ENCODE measurements around the gene PLSCR3. TPM values are rescaled to one million over a fixed set of nuclear protein-coding genes. Genes with fewer than 3 reads are reported as not detected.

PLSCR3 gene
- polyA plus RNA-seq (ENCODE audit: insufficient read length in 4 of 4) = 10 to 100 TPM; 30.5 to 46.3 (median 38.1) TPM

GRCh38 chr17:7394452-7395191 lies at the start of gene PLSCR3:
PLSCR3 (minus strand) TSS chr17:7394525; CDS start chr17:7394110, 415 bp downstream.
- peak in 2 of 4 donors; percentile 69 to 79 for DNase-seq (ENCODE audit: low read depth in 4 of 4, low spot score in 3 of 4)

GRCh38 chr17:7443499-7444485 lies 49.5 kb upstream of the PLSCR3 start:
- DNase-seq (ENCODE audit: low read depth in 4 of 4, low spot score in 3 of 4) = no peak

GRCh38 chr17:7442142-7442541 lies 47.8 kb upstream of the PLSCR3 start:
- no peak for DNase-seq (ENCODE audit: low read depth in 4 of 4, low spot score in 3 of 4)

- DNase-seq (ENCODE audit: low read depth in 4 of 4, low spot score in 3 of 4) = no peak
Measured at GRCh38 chr17:7441266-7441665, 46.9 kb upstream of the PLSCR3 start.

- DNase-seq (ENCODE audit: low read depth in 4 of 4, low spot score in 3 of 4) = no peak
Measured at GRCh38 chr17:7440834-7441195, 46.5 kb upstream of the PLSCR3 start.

GRCh38 chr17:7440113-7440833 lies 45.9 kb upstream of the PLSCR3 start:
- DNase-seq (ENCODE audit: low read depth in 4 of 4, low spot score in 3 of 4) = no peak

- DNase-seq (ENCODE audit: low read depth in 4 of 4, low spot score in 3 of 4) = no peak
Measured at GRCh38 chr17:7439462-7440112, 45.3 kb upstream of the PLSCR3 start, which contains the start of gene FGF11. FGF11 (plus strand) TSS chr17:7439512; CDS start chr17:7439621, 109 bp downstream.

GRCh38 chr17:7438656-7439460 lies 44.5 kb upstream of the PLSCR3 start:
- DNase-seq (ENCODE audit: low read depth in 4 of 4, low spot score in 3 of 4) = no peak

GRCh38 chr17:7437950-7438614 lies 43.8 kb upstream of the PLSCR3 start:
- no peak for DNase-seq (ENCODE audit: low read depth in 4 of 4, low spot score in 3 of 4)

- no peak for DNase-seq (ENCODE audit: low read depth in 4 of 4, low spot score in 3 of 4)
Measured at GRCh38 chr17:7437369-7437863, 43.1 kb upstream of the PLSCR3 start.

- DNase-seq (ENCODE audit: low read depth in 4 of 4, low spot score in 3 of 4) = peak in 2 of 4 donors; percentile 67 to 80
Measured at GRCh38 chr17:7436556-7437368, 42.4 kb upstream of the PLSCR3 start.

- no peak for DNase-seq (ENCODE audit: low read depth in 4 of 4, low spot score in 3 of 4)
Measured at GRCh38 chr17:7435676-7436555, 41.6 kb upstream of the PLSCR3 start.

GRCh38 chr17:7432296-7432695 lies 38.0 kb upstream of the PLSCR3 start:
- no peak for DNase-seq (ENCODE audit: low read depth in 4 of 4, low spot score in 3 of 4)

GRCh38 chr17:7431231-7431630 lies 36.9 kb upstream of the PLSCR3 start:
- no peak for DNase-seq (ENCODE audit: low read depth in 4 of 4, low spot score in 3 of 4)

GRCh38 chr17:7429722-7430121 lies 35.4 kb upstream of the PLSCR3 start:
- no peak for DNase-seq (ENCODE audit: low read depth in 4 of 4, low spot score in 3 of 4)

- no peak for DNase-seq (ENCODE audit: low read depth in 4 of 4, low spot score in 3 of 4)
Measured at GRCh38 chr17:7428557-7428956, 34.2 kb upstream of the PLSCR3 start, which contains the start of gene SPEM3. SPEM3 (plus strand) TSS chr17:7428857; CDS start chr17:7428903, 46 bp downstream.

GRCh38 chr17:7427549-7427948 lies 33.2 kb upstream of the PLSCR3 start:
- no peak for DNase-seq (ENCODE audit: low read depth in 4 of 4, low spot score in 3 of 4)
